Limb (tissue), 2 donors: ENCODE measurements around the gene ADCY1.
A peak's percentile ranks its signal among the peaks of the same experiment; 100 is the strongest.

Experiments used
- DNase-seq, 2 donors: peaks; one replicate each; pipeline ENCODE4 v3.0.0-alpha.2; 2016; ENCODE audit errors: extremely low spot score in 2 of 2

The ADCY1 gene

GRCh38 chr7:45689011-45689796 is 115.0 kb downstream of the ADCY1 start:
- DNase-seq = no peak

- peak in 1 of 2 donors; percentile 14 for DNase-seq
Measured at GRCh38 chr7:45689797-45690761, 115.9 kb downstream of the ADCY1 start.

- no peak for DNase-seq
Measured at GRCh38 chr7:45690762-45691150, 116.6 kb downstream of the ADCY1 start.

- DNase-seq = no peak
Measured at GRCh38 chr7:45691155-45691656, 117.0 kb downstream of the ADCY1 start.

- DNase-seq = no peak
Measured at GRCh38 chr7:45692031-45692430, 117.9 kb downstream of the ADCY1 start.

GRCh38 chr7:45695249-45695995 is 121.3 kb downstream of the ADCY1 start:
- DNase-seq = no peak

- no peak for DNase-seq
Measured at GRCh38 chr7:45696476-45696875, 122.3 kb downstream of the ADCY1 start.

- DNase-seq = no peak
Measured at GRCh38 chr7:45697576-45698136, 123.5 kb downstream of the ADCY1 start.

- DNase-seq = no peak
Measured at GRCh38 chr7:45698303-45699014, 124.3 kb downstream of the ADCY1 start.

GRCh38 chr7:45699015-45699309 is 124.8 kb downstream of the ADCY1 start:
- DNase-seq = no peak

- DNase-seq = peak in 1 of 2 donors; percentile 11
Measured at GRCh38 chr7:45699726-45700390, 125.7 kb downstream of the ADCY1 start.

- DNase-seq = peak in 1 of 2 donors; percentile 15
Measured at GRCh38 chr7:45700556-45700955, 126.4 kb downstream of the ADCY1 start.

- peak in 1 of 2 donors; percentile 12 for DNase-seq
Measured at GRCh38 chr7:45701701-45702510, 127.7 kb downstream of the ADCY1 start.

- DNase-seq = peak in 1 of 2 donors; percentile 11
Measured at GRCh38 chr7:45702751-45703150, 128.6 kb downstream of the ADCY1 start.

- peak in 1 of 2 donors; percentile 9 for DNase-seq
Measured at GRCh38 chr7:45703373-45703821, 129.2 kb downstream of the ADCY1 start.

GRCh38 chr7:45703911-45704682 is 129.9 kb downstream of the ADCY1 start:
- peak in 1 of 2 donors; percentile 11 for DNase-seq

- DNase-seq = peak in 1 of 2 donors; percentile 18
Measured at GRCh38 chr7:45704683-45705016, 130.5 kb downstream of the ADCY1 start.
